Measurements from ENCODE around the gene ZFYVE28. TPM values are rescaled to one million over a fixed set of nuclear protein-coding genes. Genes with fewer than 3 reads are reported as not detected.

The ZFYVE28 gene
- total and polyA plus RNA-seq, 8 donors: 4.9 to 88.8 (median 7.3) TPM

- H3K4me3 ChIP-seq: no peak overlapping the region
- H3K27me3 ChIP-seq: no peaks in the 10 kb centered on the region
- intact Hi-C loops (cut with DNase I; ENCODE audit: low total_unique reads): no loop called here
- no peak for DNase-seq
- no peaks in the 10 kb centered on the region for H3K4me1 ChIP-seq
- peaks cover 0 to 3% (median 0%) of the 10 kb centered on the region in 4 donors for H3K36me3 ChIP-seq
- WGBS, 5 donors: 83 to 90% (median 89%) methylated on average over 10 to 14 of the region's 14 CpGs
- TF ChIP-seq POLR2A (IDR thresholded peaks at IDR 0.05): no peak
- TF ChIP-seq CTCF (IDR thresholded peaks at IDR 0.05): no peak
- no peak for TF ChIP-seq POLR2AphosphoS5 (IDR thresholded peaks at IDR 0.05)
- no peak for TF ChIP-seq EP300 (IDR thresholded peaks at IDR 0.05)
- peaks cover 0 to 9% (median 4%) of the 10 kb centered on the region in 4 donors for H3K9me3 ChIP-seq
- no peak overlapping the region for H3K27ac ChIP-seq
Measured at GRCh38 chr4:2372488-2373030, 45.9 kb downstream of the ZFYVE28 start.

DNA sequence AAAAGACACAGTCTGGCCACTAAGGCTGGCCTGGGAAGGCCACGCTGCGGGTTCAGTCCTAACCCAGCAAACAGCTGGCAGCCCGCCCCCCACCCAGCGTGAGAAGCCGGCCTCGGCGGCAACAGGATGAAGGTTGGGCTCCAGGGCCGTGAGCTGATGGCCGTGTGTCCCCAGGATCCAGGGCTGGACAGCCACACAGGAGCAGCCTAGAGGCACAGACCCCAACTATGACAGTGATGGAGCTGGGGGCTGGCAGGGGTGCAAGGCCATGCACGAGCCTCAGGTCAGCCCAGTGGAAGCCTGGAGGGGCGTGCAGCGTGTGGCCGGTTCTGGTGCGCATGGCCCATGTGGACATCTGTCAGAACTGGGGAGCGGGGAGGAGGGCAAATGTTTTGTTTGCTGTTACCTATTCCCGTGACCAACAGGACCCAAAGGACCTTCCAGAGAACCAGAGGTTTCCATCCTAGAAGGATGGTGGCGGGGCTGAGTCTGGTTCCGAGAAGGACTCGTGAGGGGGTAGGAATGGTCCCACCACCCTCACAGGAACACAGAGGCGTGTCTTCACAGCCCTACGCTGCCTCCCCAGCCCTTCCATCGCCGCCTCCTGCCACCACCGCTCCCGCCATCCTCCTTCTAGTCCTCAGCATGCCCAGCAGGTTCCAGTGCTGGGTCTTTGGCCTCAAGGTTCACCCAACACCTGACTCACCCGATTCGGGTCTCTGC lies 46.5 kb downstream of the ZFYVE28 start:
- Histone ChIP-seq H3K4me1 (no peaks in the 10 kb centered on the region), H3K4me3 (no peak overlapping the region), H3K9me3 (peaks cover 0 to 9% (median 4%) of the 10 kb centered on the region in 4 donors), H3K36me3 (peaks cover 0 to 3% (median 0%) of the 10 kb centered on the region in 4 donors), H3K27me3 (no peaks in the 10 kb centered on the region), H3K27ac (no peak overlapping the region)
- DNase-seq: no peak
- 75 to 83% (median 80%) methylated on average over 27 of the region's 27 CpGs for WGBS, 5 donors
- TF ChIP-seq EP300 (IDR thresholded peaks at IDR 0.05) (no peak), POLR2A (IDR thresholded peaks at IDR 0.05) (no peak), POLR2AphosphoS5 (IDR thresholded peaks at IDR 0.05) (no peak), CTCF (IDR thresholded peaks at IDR 0.05) (no peak)
- intact Hi-C loops (cut with DNase I; ENCODE audit: low total_unique reads): no loop called here

- 87 to 92% (median 90%) methylated on average over 17 to 26 of the region's 26 CpGs for WGBS, 5 donors
- Histone ChIP-seq H3K36me3 (peaks cover 0 to 3% (median 0%) of the 10 kb centered on the region in 4 donors), H3K4me1 (peaks cover 0 to 1% (median 0%) of the 10 kb centered on the region in 4 donors), H3K4me3 (no peak overlapping the region), H3K27me3 (no peaks in the 10 kb centered on the region), H3K27ac (no peak overlapping the region), H3K9me3 (peaks cover 0 to 9% (median 4%) of the 10 kb centered on the region in 4 donors)
- DNase-seq: no peak
- TF ChIP-seq POLR2AphosphoS5 (IDR thresholded peaks at IDR 0.05) (no peak), POLR2A (IDR thresholded peaks at IDR 0.05) (no peak), CTCF (IDR thresholded peaks at IDR 0.05) (no peak), EP300 (IDR thresholded peaks at IDR 0.05) (no peak)
- intact Hi-C loops (cut with DNase I; ENCODE audit: low total_unique reads): no loop called here
Measured at GRCh38 chr4:2370597-2371320, 47.7 kb downstream of the ZFYVE28 start.

DNA sequence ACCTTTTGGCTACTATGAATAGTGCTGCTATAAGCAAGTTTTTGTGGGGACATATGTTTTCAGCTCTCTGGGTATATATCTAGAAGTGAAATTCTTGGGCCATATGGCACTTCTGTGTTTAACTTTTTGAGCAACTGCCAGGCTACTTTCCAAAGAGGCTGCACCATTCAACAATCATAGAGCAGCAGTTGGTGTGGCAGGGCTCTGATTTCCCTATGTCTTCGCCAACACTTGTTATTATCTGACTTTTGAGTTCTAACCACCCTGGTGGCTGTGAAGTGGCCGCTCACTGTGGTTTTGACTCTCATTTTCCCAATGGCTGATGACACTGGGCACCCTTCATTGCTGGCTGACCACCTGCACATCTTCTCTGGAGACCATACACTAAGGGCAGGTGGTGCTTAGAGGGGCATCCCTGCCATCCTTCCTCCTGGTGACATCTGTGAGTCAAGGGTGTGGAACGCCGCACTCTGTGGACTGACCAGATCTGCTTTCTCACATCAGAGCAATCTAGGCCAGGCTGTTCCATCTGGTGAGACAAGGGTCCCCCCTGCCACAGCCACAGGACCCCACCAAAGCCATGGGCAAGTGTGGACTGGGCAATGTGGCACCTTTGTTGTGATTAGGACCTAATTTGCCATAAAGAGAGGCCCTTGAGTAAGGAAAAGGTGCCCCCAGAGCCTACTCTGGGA lies 49.6 kb downstream of the ZFYVE28 start:
- Histone ChIP-seq H3K4me3 (no peak overlapping the region), H3K36me3 (peaks cover 0 to 3% (median 0%) of the 10 kb centered on the region in 4 donors), H3K27me3 (no peaks in the 10 kb centered on the region), H3K4me1 (peaks cover 5 to 19% (median 16%) of the 10 kb centered on the region in 4 donors), H3K9me3 (peaks cover 0 to 9% (median 4%) of the 10 kb centered on the region in 4 donors), H3K27ac (no peak overlapping the region)
- intact Hi-C loops (cut with DNase I; ENCODE audit: low total_unique reads): no loop called here
- DNase-seq: no peak
- 96 to 99% (median 97%) methylated on average over 4 of the region's 4 CpGs for WGBS, 5 donors
- TF ChIP-seq POLR2AphosphoS5 (IDR thresholded peaks at IDR 0.05) (no peak), POLR2A (IDR thresholded peaks at IDR 0.05) (no peak), CTCF (IDR thresholded peaks at IDR 0.05) (no peak), EP300 (IDR thresholded peaks at IDR 0.05) (no peak)

All from stomach (tissue), 9 donors.